HCT116 (cell line): Measurements from ENCODE around the gene SRD5A3. TPM values are rescaled to one million over a fixed set of nuclear protein-coding genes. Genes with fewer than 3 reads are reported as not detected.

Experiments
- ATAC-seq: fragments of 200-7000 bp; cut with Tn5 transposase; 2 replicates; pipeline ENCODE4 v1.9.1; 2020; ENCODE audit warnings: mild to moderate bottlenecking, moderate library complexity
- BruUV-seq: library from RNA; stranded (reverse); fragments of 400-500 nt; replicated peaks from 2 replicates; lab custom pipeline; 2021; lab: Mats Ljungman, UMichigan
- CTCF ChIA-PET: fragments of 300-600 bp; sonication (Branson Sonifier 250); formaldehyde crosslinking; loops from one replicate; lab custom pipeline; 2021; ENCODE audit warnings: antibody characterized with exemption; lab: Charles Lee
- POLR2A ChIA-PET: fragments of 300-600, 350-600 bp; sonication (Branson Sonifier 250); formaldehyde crosslinking; loops from one replicate; lab custom pipeline; 2021; ENCODE audit warnings: antibody characterized with exemption; lab: Charles Lee
- RAD21 ChIA-PET, 2 experiments: fragments of 300-600 bp; sonication (Branson Sonifier 250); formaldehyde crosslinking; loops; one replicate each; lab custom pipeline; 2023; ENCODE audit warnings: low total read pairs in 2 of 2; ENCODE audit not compliant: uncharacterized antibody in 2 of 2, unreplicated experiment in 2 of 2, low non-redundant PET in 1 of 2; lab: Charles Lee
- DNase-seq: peaks from one replicate; pipeline ENCODE4 v3.0.0-alpha.2; 2010; ENCODE audit warnings: low read depth, low spot score
- H2AFZ ChIP-seq: fragments of 200-600 bp; shearing (Covaris generic), sonication (generic); 2 replicates; pipeline ENCODE4 v1.6.1; 2017; ENCODE audit warnings: low read depth, mixed run types, mixed read lengths, antibody characterized with exemption, low read length; ENCODE audit not compliant: poor library complexity, severe bottlenecking
- H3K27ac ChIP-seq: 2 replicates; pipeline ENCODE4 v1.5.1; 2012; ENCODE audit warnings: low read depth, low read length
- H3K27me3 ChIP-seq: fragments of 200-600 bp; sonication (generic); 2 replicates; pipeline ENCODE4 v1.6.1; 2016; ENCODE audit warnings: mixed run types, low read length, mixed read lengths; ENCODE audit not compliant: insufficient read depth
- H3K36me3 ChIP-seq, 2 experiments: fragments of 200-500 bp in 1 of 2; fragments of 200-600 bp in 1 of 2; sonication (Bioruptor generic) in 1 of 2; sonication (generic) in 1 of 2; 2 replicates each; pipeline versions ENCODE4 v1.5.1 to v1.6.1; 2014 to 2016; ENCODE audit warnings: low read length in 2 of 2, inconsistent platforms in 1 of 2, mixed read lengths in 1 of 2, mixed run types in 1 of 2; ENCODE audit not compliant: insufficient read depth in 2 of 2, control insufficient read depth in 1 of 2
- H3K4me1 ChIP-seq, 2 experiments: fragments of 200-600 bp in 1 of 2; sonication (generic) in 1 of 2; 2 replicates each; pipeline versions ENCODE4 v1.5.1 to v1.6.1; 2012 to 2017; ENCODE audit warnings: low read length in 2 of 2, inconsistent platforms in 1 of 2, mild to moderate bottlenecking in 1 of 2, mixed read lengths in 1 of 2, mixed run types in 1 of 2, moderate library complexity in 1 of 2; ENCODE audit not compliant: insufficient read depth in 2 of 2, control insufficient read depth in 1 of 2
- H3K4me2 ChIP-seq: fragments of 200-600 bp; sonication (generic); 2 replicates; pipeline ENCODE4 v1.6.1; 2017; ENCODE audit warnings: mixed run types, low read length, mixed read lengths
- H3K4me3 ChIP-seq, 2 experiments: fragments of 200-600 bp in 1 of 2; sonication (generic) in 1 of 2; replicated peaks in 1 of 2; 2 replicates each; pipeline ENCODE4 v1.5.1; 2011 to 2016; ENCODE audit warnings: low read length in 2 of 2, control low read depth in 1 of 2, low read depth in 1 of 2, mild to moderate bottlenecking in 1 of 2, mixed read lengths in 1 of 2, mixed run types in 1 of 2
- H3K79me2 ChIP-seq: fragments of 200-600 bp; sonication (generic); 2 replicates; pipeline ENCODE4 v1.6.1; 2017; ENCODE audit warnings: mild to moderate bottlenecking, mixed run types, low read length, moderate library complexity, mixed read lengths; ENCODE audit not compliant: insufficient read depth
- H3K9ac ChIP-seq: fragments of 200-600 bp; sonication (generic); 2 replicates; pipeline ENCODE4 v1.6.1; 2016; ENCODE audit warnings: low read length, mixed read lengths
- H3K9me2 ChIP-seq: fragments of 200-600 bp; sonication (generic), shearing (Covaris generic); 2 replicates; pipeline ENCODE4 v1.6.1; 2017; ENCODE audit warnings: mixed run types, mild to moderate bottlenecking, moderate library complexity; ENCODE audit not compliant: insufficient read depth
- H3K9me3 ChIP-seq, 2 experiments: fragments of 200-500 bp in 1 of 2; fragments of 200-600 bp in 1 of 2; sonication (Bioruptor generic) in 1 of 2; sonication (generic) in 1 of 2; 2 replicates each; pipeline ENCODE4 v1.6.1; 2014 to 2017; ENCODE audit warnings: low read length in 2 of 2, mixed read lengths in 2 of 2, inconsistent platforms in 1 of 2, low read depth in 1 of 2, mild to moderate bottlenecking in 1 of 2, mixed run types in 1 of 2, moderate library complexity in 1 of 2; ENCODE audit not compliant: control insufficient read depth in 1 of 2, insufficient read depth in 1 of 2
- H4K20me1 ChIP-seq: fragments of 200-600 bp; sonication (generic), shearing (Covaris generic); 2 replicates; pipeline ENCODE4 v1.6.1; 2017; ENCODE audit warnings: mixed run types, mild to moderate bottlenecking, moderate library complexity; ENCODE audit not compliant: insufficient read depth
- ATF3 ChIP-seq: IDR thresholded peaks from 2 replicates; pipeline ENCODE4 v1.6.1; 2012
- CEBPB ChIP-seq: IDR thresholded peaks from 2 replicates; pipeline ENCODE4 v1.6.1; 2012; ENCODE audit warnings: low read depth
- CTCF ChIP-seq, 3 experiments: fragments of 200-600 bp in 1 of 3; sonication (generic) in 1 of 3; IDR thresholded peaks in 2 of 3; conservative IDR thresholded peaks in 1 of 3; 2 replicates each; pipeline ENCODE4 v1.5.1; 2012 to 2017; ENCODE audit warnings: low read depth in 2 of 3, low read length in 2 of 3, antibody characterized with exemption in 1 of 3, borderline replicate concordance in 1 of 3, control low read depth in 1 of 3, mild to moderate bottlenecking in 1 of 3, mixed read lengths in 1 of 3, mixed run types in 1 of 3, moderate library complexity in 1 of 3; ENCODE audit not compliant: insufficient read depth in 1 of 3
- EGR1 ChIP-seq: IDR thresholded peaks from 2 replicates; pipeline ENCODE4 v1.6.1; 2012; ENCODE audit warnings: low read depth
- ELF1 ChIP-seq: IDR thresholded peaks from 2 replicates; pipeline ENCODE4 v1.6.1; 2012; ENCODE audit warnings: low read depth, borderline replicate concordance
- EZH2 ChIP-seq: fragments of 200-600 bp; sonication (generic); IDR thresholded peaks from 2 replicates; pipeline ENCODE4 v1.6.1; 2017; ENCODE audit warnings: antibody characterized with exemption, mixed run types
- FOSL1 ChIP-seq: IDR thresholded peaks from 2 replicates; pipeline ENCODE4 v1.6.1; 2012; ENCODE audit warnings: low read depth
- MAX ChIP-seq: IDR thresholded peaks from 2 replicates; pipeline ENCODE4 v1.6.1; 2012
- POLR2A ChIP-seq: IDR thresholded peaks from 2 replicates; pipeline ENCODE4 v1.7.0; 2011; ENCODE audit warnings: borderline replicate concordance; ENCODE audit not compliant: insufficient read depth, insufficient read length; ENCODE audit errors: extremely low read depth
- POLR2AphosphoS5 ChIP-seq: IDR thresholded peaks from 2 replicates; pipeline ENCODE4 v1.6.1; 2011; ENCODE audit warnings: mild to moderate bottlenecking, low read depth, low read length, moderate library complexity
- RAD21 ChIP-seq: IDR thresholded peaks from 2 replicates; pipeline ENCODE4 v1.6.1; 2012; ENCODE audit warnings: low read depth, mild to moderate bottlenecking
- SIN3A ChIP-seq: IDR thresholded peaks from 2 replicates; pipeline ENCODE4 v1.6.1; 2012; ENCODE audit warnings: low read depth
- SP1 ChIP-seq: IDR thresholded peaks from 2 replicates; pipeline ENCODE4 v1.6.1; 2012; ENCODE audit warnings: low read depth
- SRF ChIP-seq: IDR thresholded peaks from 2 replicates; pipeline ENCODE4 v1.6.1; 2012; ENCODE audit warnings: low read depth
- ZFX ChIP-seq: fragments of 450-650 bp; IDR thresholded peaks from 2 replicates; pipeline ENCODE4 v1.6.1; 2017
- ZNF274 ChIP-seq: fragments of 200-500 bp; sonication (Bioruptor generic); IDR thresholded peaks from 2 replicates; pipeline ENCODE4 v1.6.1; 2014; ENCODE audit warnings: mild to moderate bottlenecking, low read depth, low read length, inconsistent platforms
- intact Hi-C: fragments of 100-400 bp; cut with micrococcal nuclease; formaldehyde crosslinking; loops from 2 replicates; pipeline ENCODE4 v1.10.0; 2022
- total RNA-seq: library from RNA; stranded (reverse); gene quantifications from one replicate; pipeline ENCODE4 v1.2.1, GENCODE V29; 2021; ENCODE audit not compliant: unreplicated experiment

SRD5A3 gene
- total RNA-seq, 1 experiment from 2014 or later = 19.9 TPM

GRCh38 chr4:55365345-55365728 is 19.3 kb downstream of the SRD5A3 start:
- no peak for DNase-seq
- no peak overlapping the region for H3K4me3 ChIP-seq
- BruUV-seq = no TSS peak
- no peaks in the 10 kb centered on the region for H3K36me3 ChIP-seq
- H3K27ac ChIP-seq = no peak overlapping the region
- H3K9me3 ChIP-seq = no peaks in the 10 kb centered on the region
- no peaks in the 10 kb centered on the region for H4K20me1 ChIP-seq
- peaks cover 17 to 33% of the 10 kb centered on the region in 2 experiments for H3K4me1 ChIP-seq
- no peaks in the 10 kb centered on the region for H3K79me2 ChIP-seq
- ChIA-PET CTCF (no interaction called here), POLR2A (no interaction called here), RAD21 (no interaction called here)
- intact Hi-C loops = no loop called here
- H3K27me3 ChIP-seq = no peaks in the 10 kb centered on the region
- no peak overlapping the region for H2AFZ ChIP-seq
- H3K9ac ChIP-seq = no peak overlapping the region
- H3K9me2 ChIP-seq = no peaks in the 10 kb centered on the region
- no peak for TF ChIP-seq SP1
- TF ChIP-seq CEBPB = no peak
- no peak for TF ChIP-seq EZH2
- TF ChIP-seq SIN3A = no peak
- no peak for TF ChIP-seq ATF3
- TF ChIP-seq POLR2AphosphoS5 = no peak
- no peak for TF ChIP-seq ZNF274
- TF ChIP-seq SRF = no peak
- TF ChIP-seq MAX = no peak
- no peak for TF ChIP-seq EGR1
- no peak for ATAC-seq
- H3K4me2 ChIP-seq = no peak overlapping the region

GRCh38 chr4:55366621-55367020 is 20.6 kb downstream of the SRD5A3 start:
- no peak overlapping the region for H3K9ac ChIP-seq
- H3K4me3 ChIP-seq = no peak overlapping the region
- H3K4me1 ChIP-seq = peaks cover 9 to 21% of the 10 kb centered on the region in 2 experiments; a peak in 3 of 4 replicates
- TF ChIP-seq EZH2 (no peak), FOSL1 (no peak), CTCF (IDR thresholded peaks at IDR 0.05 in 2 of 3, conservative IDR thresholded peaks at IDR 0.05 in 1 of 3; ENCODE audit: borderline replicate concordance in 1 of 3, insufficient read depth in 1 of 3, low read depth in 2 of 3, low read length in 2 of 3) (no peak), ZFX (no peak), SRF (no peak), POLR2AphosphoS5 (no peak), POLR2A (no peak), ELF1 (no peak), EGR1 (no peak), RAD21 (no peak), SP1 (no peak)
- intact Hi-C loops = no loop called here
- H3K27me3 ChIP-seq = no peaks in the 10 kb centered on the region
- CTCF ChIA-PET = no interaction called here
- no peaks in the 10 kb centered on the region for H4K20me1 ChIP-seq
- no peaks in the 10 kb centered on the region for H3K9me2 ChIP-seq
- H2AFZ ChIP-seq = no peak overlapping the region
- no peaks in the 10 kb centered on the region for H3K79me2 ChIP-seq
- DNase-seq (no peak), ATAC-seq (no peak)
- RAD21 ChIA-PET = no interaction called here
- no peaks in the 10 kb centered on the region for H3K36me3 ChIP-seq
- no peak overlapping the region for H3K4me2 ChIP-seq
- BruUV-seq = no TSS peak
- H3K27ac ChIP-seq = no peak overlapping the region
- POLR2A ChIA-PET = no interaction called here
- H3K9me3 ChIP-seq = no peaks in the 10 kb centered on the region
